GM21360 (cell line): ENCODE data around the gene SFMBT2.

Experiments
- ATAC-seq: cut with Tn5 transposase; IDR thresholded peaks from one replicate; pipeline ENCODE4 v1.9.1; 2021; ENCODE audit warnings: mild to moderate bottlenecking, moderate library complexity; ENCODE audit not compliant: unreplicated experiment

SFMBT2 gene

DNA sequence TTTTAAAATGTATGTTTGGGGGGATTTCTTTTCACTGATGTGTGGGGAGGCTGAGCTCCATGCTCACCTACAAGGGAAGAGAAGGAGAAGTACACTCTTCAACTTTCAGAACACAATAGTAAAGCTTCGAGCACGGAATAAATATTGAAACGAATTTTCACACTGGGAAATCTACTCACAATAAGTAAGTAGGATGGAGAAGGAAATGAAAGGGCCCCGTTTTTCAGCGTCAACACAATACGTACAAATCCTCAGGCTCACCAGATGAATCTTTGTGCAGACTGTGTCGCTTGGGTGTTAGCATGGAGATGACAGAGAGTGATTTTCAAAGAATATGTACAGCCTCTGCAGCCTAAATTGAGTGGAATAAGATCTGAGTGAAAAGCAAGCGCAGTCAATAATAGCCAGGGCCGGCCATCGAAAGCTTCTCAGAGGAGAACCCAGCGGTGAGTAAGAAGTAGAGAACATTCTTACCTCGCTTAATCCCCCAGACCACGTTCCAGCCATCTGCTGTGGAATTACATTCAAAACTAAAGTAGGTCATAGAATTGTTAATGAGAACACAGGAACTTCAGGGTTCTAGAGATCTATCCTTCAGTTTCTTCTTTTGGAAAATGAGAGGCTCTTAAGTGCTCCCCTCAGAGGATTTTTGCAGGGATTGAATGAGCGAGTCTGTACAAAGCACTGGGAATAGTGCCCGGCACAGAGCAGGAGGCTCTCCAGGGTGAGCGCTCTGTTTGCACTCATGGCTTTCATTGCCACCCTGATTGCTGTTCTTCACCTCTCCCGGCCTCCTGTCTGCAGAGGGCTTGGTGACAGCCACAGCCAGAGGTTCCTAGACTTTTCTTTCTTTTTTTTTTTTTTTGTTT lies 292.8 kb downstream of the SFMBT2 start:
- no peak for ATAC-seq

- ATAC-seq, result no peak
Observed at GRCh38 chr10:7117177-7117799, 293.5 kb downstream of the SFMBT2 start.

DNA sequence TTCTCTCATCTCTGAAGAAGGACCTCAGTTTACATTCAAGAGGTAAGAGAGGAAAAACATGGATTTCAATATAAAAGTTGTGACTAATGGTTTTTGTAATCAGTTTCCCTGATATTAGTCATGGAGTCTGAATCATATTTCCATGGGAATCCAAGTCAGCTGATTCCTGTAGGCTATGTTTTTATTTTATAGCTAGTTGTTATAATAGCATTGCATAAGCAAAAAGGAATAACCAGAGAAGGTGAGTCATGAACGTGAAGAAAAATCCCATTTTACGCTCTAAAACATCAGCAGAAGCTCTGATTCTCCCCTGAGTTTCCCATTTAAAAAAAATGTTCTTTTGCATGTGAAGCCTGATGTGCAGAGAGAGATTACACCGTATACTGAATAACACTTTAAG lies 299.3 kb downstream of the SFMBT2 start:
- ATAC-seq, result no peak

DNA sequence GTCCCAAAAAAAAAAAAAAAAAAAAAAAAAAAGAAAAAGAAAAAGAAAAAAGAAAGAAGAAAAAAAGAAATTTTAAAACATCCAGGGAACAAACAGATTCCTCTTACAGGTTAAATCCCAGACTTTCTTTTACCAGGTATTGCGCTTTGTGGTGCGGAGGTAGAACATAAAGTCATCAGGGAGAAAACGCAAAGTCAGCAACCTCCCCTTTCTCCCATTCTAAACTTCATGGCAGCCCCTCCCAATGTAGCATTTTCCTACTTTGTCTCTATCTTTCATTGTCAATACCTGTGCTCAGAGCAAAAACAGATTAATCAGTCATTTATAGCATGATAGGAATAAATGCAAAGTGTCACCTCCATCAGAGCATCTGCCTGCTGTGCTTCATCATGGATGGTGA lies 299.7 kb downstream of the SFMBT2 start:
- ATAC-seq, result no peak
